Measurements from ENCODE around the gene EGFL6.

The EGFL6 gene

GRCh38 chrX:13569479-13570260, at the start of gene EGFL6:
TSS of gene EGFL6 (plus strand) at chrX:13569601. CDS start at chrX:13569862, 261 bp downstream.
- Histone ChIP-seq H3K36me3 (replicated peaks; ENCODE audit: insufficient read depth, low read length) (no peaks in the 10 kb centered on the region), H3F3A (ENCODE audit: insufficient read depth, low read length) (no peaks in the 10 kb centered on the region), H3K79me2 (ENCODE audit: low read length) (no peaks in the 10 kb centered on the region), H3K4me3 (ENCODE audit: low read length) (no peak within 1 kb of the TSS), H3K27me3 (replicated peaks; ENCODE audit: insufficient read depth, low read length) (no peaks in the 10 kb centered on the region), H3K9ac (ENCODE audit: low read length) (no peak within 1 kb of the TSS), H3K9me2 (replicated peaks; ENCODE audit: insufficient read depth, low read length) (no peaks in the 10 kb centered on the region), H3K4me1 (ENCODE audit: low read length) (no peaks in the 10 kb centered on the region), H3K4me2 (ENCODE audit: low read depth, low read length) (no peak within 1 kb of the TSS), H2AFZ (ENCODE audit: low read length) (no peak within 1 kb of the TSS), H4K20me1 (ENCODE audit: insufficient read depth, low read length) (no peaks in the 10 kb centered on the region), H3K27ac (ENCODE audit: low read length) (no peak within 1 kb of the TSS), H3K9me3 (replicated peaks; ENCODE audit: insufficient read depth, low read length) (no peaks in the 10 kb centered on the region)
- no peak for TF ChIP-seq EZH2phosphoT487 (IDR thresholded peaks at IDR 0.05; ENCODE audit: low read length)
- no peak for TF ChIP-seq CTCF (IDR thresholded peaks at IDR 0.05; ENCODE audit: low read length)
- no peak for TF ChIP-seq EZH2 (optimal IDR thresholded peaks at IDR 0.05; ENCODE audit: low read depth, low read length)
- no peak for DNase-seq

- no peak overlapping the region for H3K9ac ChIP-seq (ENCODE audit: low read length)
- H3K79me2 ChIP-seq (ENCODE audit: low read length), result no peaks in the 10 kb centered on the region
- no peaks in the 10 kb centered on the region for H3K27me3 ChIP-seq (replicated peaks; ENCODE audit: insufficient read depth, low read length)
- H4K20me1 ChIP-seq (ENCODE audit: insufficient read depth, low read length), result no peaks in the 10 kb centered on the region
- DNase-seq, result no peak
- H3K9me3 ChIP-seq (replicated peaks; ENCODE audit: insufficient read depth, low read length), result no peaks in the 10 kb centered on the region
- TF ChIP-seq EZH2 (optimal IDR thresholded peaks at IDR 0.05; ENCODE audit: low read depth, low read length) (no peak), EZH2phosphoT487 (IDR thresholded peaks at IDR 0.05; ENCODE audit: low read length) (no peak)
- no peaks in the 10 kb centered on the region for H3F3A ChIP-seq (ENCODE audit: insufficient read depth, low read length)
- no peaks in the 10 kb centered on the region for H3K36me3 ChIP-seq (replicated peaks; ENCODE audit: insufficient read depth, low read length)
- H3K4me3 ChIP-seq (ENCODE audit: low read length), result no peak overlapping the region
- H3K4me1 ChIP-seq (ENCODE audit: low read length), result 0 out of 2 replicates have a peak, but pooled peaks cover 4% of the 10 kb centered on the region
- no peaks in the 10 kb centered on the region for H3K9me2 ChIP-seq (replicated peaks; ENCODE audit: insufficient read depth, low read length)
- no peak overlapping the region for H3K4me2 ChIP-seq (ENCODE audit: low read depth, low read length)
- H2AFZ ChIP-seq (ENCODE audit: low read length), result no peak overlapping the region
- H3K27ac ChIP-seq (ENCODE audit: low read length), result no peak overlapping the region
Observed at GRCh38 chrX:13520351-13520750, 49.0 kb upstream of the EGFL6 start.

GRCh38 chrX:13520936-13521335, 48.5 kb upstream of the EGFL6 start:
- Histone ChIP-seq H3K4me1 (ENCODE audit: low read length) (0 out of 2 replicates have a peak, but pooled peaks cover 4% of the 10 kb centered on the region), H3F3A (ENCODE audit: insufficient read depth, low read length) (no peaks in the 10 kb centered on the region), H3K27me3 (replicated peaks; ENCODE audit: insufficient read depth, low read length) (no peaks in the 10 kb centered on the region), H3K4me2 (ENCODE audit: low read depth, low read length) (no peak overlapping the region), H2AFZ (ENCODE audit: low read length) (no peak overlapping the region), H3K9ac (ENCODE audit: low read length) (no peak overlapping the region), H3K9me3 (replicated peaks; ENCODE audit: insufficient read depth, low read length) (no peaks in the 10 kb centered on the region), H3K79me2 (ENCODE audit: low read length) (no peaks in the 10 kb centered on the region), H4K20me1 (ENCODE audit: insufficient read depth, low read length) (no peaks in the 10 kb centered on the region), H3K4me3 (ENCODE audit: low read length) (no peak overlapping the region), H3K27ac (ENCODE audit: low read length) (no peak overlapping the region), H3K36me3 (replicated peaks; ENCODE audit: insufficient read depth, low read length) (no peaks in the 10 kb centered on the region), H3K9me2 (replicated peaks; ENCODE audit: insufficient read depth, low read length) (no peaks in the 10 kb centered on the region)
- no peak for DNase-seq
- TF ChIP-seq CTCF (IDR thresholded peaks at IDR 0.05; ENCODE audit: low read length) (no peak), EZH2phosphoT487 (IDR thresholded peaks at IDR 0.05; ENCODE audit: low read length) (no peak), EZH2 (optimal IDR thresholded peaks at IDR 0.05; ENCODE audit: low read depth, low read length) (no peak)

- peak; percentile 28 for TF ChIP-seq CTCF (IDR thresholded peaks at IDR 0.05; ENCODE audit: low read length)
- TF ChIP-seq EZH2phosphoT487 (IDR thresholded peaks at IDR 0.05; ENCODE audit: low read length), result no peak
- Histone ChIP-seq H3F3A (ENCODE audit: insufficient read depth, low read length) (no peaks in the 10 kb centered on the region), H2AFZ (ENCODE audit: low read length) (no peak overlapping the region), H3K79me2 (ENCODE audit: low read length) (no peaks in the 10 kb centered on the region), H3K4me1 (ENCODE audit: low read length) (0 out of 2 replicates have a peak, but pooled peaks cover 4% of the 10 kb centered on the region), H3K27me3 (replicated peaks; ENCODE audit: insufficient read depth, low read length) (no peaks in the 10 kb centered on the region), H4K20me1 (ENCODE audit: insufficient read depth, low read length) (no peaks in the 10 kb centered on the region), H3K9me3 (replicated peaks; ENCODE audit: insufficient read depth, low read length) (no peaks in the 10 kb centered on the region), H3K9me2 (replicated peaks; ENCODE audit: insufficient read depth, low read length) (no peaks in the 10 kb centered on the region), H3K9ac (ENCODE audit: low read length) (no peak overlapping the region), H3K27ac (ENCODE audit: low read length) (no peak overlapping the region), H3K36me3 (replicated peaks; ENCODE audit: insufficient read depth, low read length) (no peaks in the 10 kb centered on the region), H3K4me3 (ENCODE audit: low read length) (no peak overlapping the region), H3K4me2 (ENCODE audit: low read depth, low read length) (no peak overlapping the region)
- DNase-seq, result peak; percentile 40
Observed at GRCh38 chrX:13522811-13523210, 46.6 kb upstream of the EGFL6 start.

Data from MM.1S (cell line).